ENCODE data around the gene ARHGAP10.

DNA sequence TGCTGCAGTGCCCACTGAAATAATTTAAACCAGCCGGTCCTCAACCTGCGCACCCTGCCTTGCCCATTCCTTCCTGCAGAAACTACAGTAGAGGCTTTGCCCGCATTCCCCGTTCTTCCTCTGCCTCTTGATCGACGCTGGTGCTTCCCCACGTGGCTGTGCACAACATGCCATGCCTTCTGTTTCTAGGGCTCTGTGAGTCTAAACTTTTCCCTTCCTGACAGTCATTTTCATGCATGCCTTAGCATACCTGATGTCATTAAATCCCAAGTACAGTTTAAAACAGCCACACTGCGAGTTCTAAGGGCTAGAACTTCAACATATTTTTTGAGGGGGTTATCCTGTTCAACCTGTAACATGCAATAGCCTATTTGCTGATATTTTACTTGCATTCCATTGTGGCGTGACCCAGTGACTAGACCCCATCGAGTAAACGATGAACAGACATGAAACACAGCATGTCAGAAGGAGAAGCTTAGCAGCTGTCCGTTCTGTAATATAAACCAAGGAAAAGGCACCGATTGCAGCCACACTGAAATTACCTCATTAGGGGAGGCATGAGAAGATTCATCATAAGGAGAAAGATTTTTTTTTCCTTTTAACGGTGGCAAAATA, 232.5 kb downstream of the ARHGAP10 start:
- TF ChIP-seq MTA3 (IDR thresholded peaks at IDR 0.05; ENCODE audit: borderline replicate concordance, low read length) = no peak
- no peak for TF ChIP-seq POLR2AphosphoS5 (IDR thresholded peaks at IDR 0.05; ENCODE audit: low read length)
- TF ChIP-seq, protein P1, sequence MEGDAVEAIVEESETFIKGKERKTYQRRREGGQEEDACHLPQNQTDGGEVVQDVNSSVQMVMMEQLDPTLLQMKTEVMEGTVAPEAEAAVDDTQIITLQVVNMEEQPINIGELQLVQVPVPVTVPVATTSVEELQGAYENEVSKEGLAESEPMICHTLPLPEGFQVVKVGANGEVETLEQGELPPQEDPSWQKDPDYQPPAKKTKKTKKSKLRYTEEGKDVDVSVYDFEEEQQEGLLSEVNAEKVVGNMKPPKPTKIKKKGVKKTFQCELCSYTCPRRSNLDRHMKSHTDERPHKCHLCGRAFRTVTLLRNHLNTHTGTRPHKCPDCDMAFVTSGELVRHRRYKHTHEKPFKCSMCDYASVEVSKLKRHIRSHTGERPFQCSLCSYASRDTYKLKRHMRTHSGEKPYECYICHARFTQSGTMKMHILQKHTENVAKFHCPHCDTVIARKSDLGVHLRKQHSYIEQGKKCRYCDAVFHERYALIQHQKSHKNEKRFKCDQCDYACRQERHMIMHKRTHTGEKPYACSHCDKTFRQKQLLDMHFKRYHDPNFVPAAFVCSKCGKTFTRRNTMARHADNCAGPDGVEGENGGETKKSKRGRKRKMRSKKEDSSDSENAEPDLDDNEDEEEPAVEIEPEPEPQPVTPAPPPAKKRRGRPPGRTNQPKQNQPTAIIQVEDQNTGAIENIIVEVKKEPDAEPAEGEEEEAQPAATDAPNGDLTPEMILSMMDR (IDR thresholded peaks at IDR 0.05 in 2 of 3, conservative IDR thresholded peaks at IDR 0.05 in 1 of 3; ENCODE audit: control insufficient read depth in 2 of 3, extremely low read depth in 1 of 3, insufficient read depth in 1 of 3, low read depth in 3 of 3, low read length in 3 of 3) = no peak
- TF ChIP-seq TARDBP (IDR thresholded peaks at IDR 0.05; ENCODE audit: borderline replicate concordance) = no peak
- no peak for TF ChIP-seq POLR2A (IDR thresholded peaks at IDR 0.05; ENCODE audit: low read depth, low read length)
- no peak for TF ChIP-seq SPI1 (IDR thresholded peaks at IDR 0.05; ENCODE audit: borderline replicate concordance, insufficient read depth, low read depth, low read length)
- no peak for TF ChIP-seq ZNF24 (IDR thresholded peaks at IDR 0.05)
- no peak for TF ChIP-seq EGR1 (IDR thresholded peaks at IDR 0.05; ENCODE audit: borderline replicate concordance in 1 of 2, low read depth in 2 of 2, low read length in 2 of 2)

Measured in GM12878 (cell line).